ENCODE data around the gene LCMT1.

The LCMT1 gene

DNA sequence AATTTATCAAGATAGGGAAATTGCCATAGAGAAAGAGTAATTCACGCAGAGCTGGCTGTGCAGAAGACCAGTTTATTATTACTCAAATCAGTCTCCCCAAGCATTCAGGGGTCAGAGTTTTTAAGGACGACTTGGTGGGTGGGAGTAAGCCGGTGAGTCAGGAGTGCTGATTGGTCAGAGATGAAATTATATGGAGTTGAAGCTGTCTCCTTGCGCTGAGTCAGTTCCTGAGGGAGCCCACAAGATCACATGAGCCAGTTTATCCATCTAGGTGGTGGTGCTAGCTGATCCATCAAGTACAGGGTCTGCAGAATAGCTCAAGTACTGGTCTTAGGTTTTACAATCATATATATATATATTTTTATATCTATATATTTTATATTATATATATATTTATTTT, 99.2 kb downstream of the LCMT1 start:
- no peak for DNase-seq

GRCh38 chr16:25212636-25213035, 101.1 kb downstream of the LCMT1 start:
- no peak for DNase-seq

GRCh38 chr16:25213709-25214397, 102.3 kb downstream of the LCMT1 start:
- no peak for DNase-seq

GRCh38 chr16:25217112-25217511, 105.6 kb downstream of the LCMT1 start:
- no peak for DNase-seq

- DNase-seq: no peak
Observed at GRCh38 chr16:25217921-25218320, 106.4 kb downstream of the LCMT1 start.

DNA sequence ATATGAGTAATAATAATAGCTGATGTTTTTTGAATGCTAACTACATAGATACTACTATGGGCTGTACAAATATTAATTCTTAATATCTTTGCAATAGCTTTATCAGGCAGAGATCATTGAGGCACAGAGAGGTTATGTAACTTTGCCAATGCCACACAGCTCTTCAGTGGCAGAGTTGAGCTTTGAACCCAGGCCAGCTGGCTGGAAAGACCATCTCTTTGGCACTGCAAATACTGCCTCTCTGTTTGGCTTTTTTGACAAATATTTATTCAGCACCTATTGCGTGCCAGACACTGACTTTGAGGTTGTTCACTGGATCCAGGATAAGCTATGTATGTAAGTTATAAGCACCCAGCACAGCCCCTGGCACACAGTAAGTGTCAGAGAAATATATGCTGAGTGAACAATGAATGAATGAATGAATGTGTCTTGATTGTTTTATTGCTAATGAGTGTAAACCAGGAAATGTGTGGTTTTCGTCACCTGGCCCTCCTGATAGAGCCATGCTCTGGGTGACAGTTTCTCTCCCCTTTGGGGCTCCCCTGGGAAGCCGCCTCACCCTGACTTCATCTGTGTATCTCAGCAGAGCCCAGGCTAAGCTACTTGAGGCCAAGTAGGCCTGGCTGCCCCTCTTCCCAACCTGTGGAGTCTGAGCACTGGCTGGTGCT, 107.7 kb downstream of the LCMT1 start:
- no peak for DNase-seq

DNA sequence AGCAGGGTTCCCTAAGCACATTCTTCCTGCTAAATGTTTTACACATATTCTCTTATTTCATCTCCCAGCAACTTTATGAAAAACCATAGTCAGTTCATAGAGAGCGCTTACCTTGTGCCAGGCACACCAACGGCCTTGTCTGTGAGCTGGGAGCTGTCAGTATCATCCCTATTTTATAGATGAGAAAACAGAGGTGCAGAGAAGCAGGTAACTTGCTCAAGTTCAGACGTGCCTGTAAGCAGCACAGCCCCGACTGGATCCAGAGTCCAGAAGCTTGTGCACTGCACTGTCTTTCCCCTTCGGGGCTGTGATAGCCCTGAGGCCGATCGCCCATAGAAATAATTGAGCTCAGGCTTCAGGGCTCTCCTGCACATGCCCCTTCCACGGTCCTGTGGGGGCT, 111.4 kb downstream of the LCMT1 start:
- DNase-seq: no peak

- DNase-seq: no peak
Observed at GRCh38 chr16:25223964-25224363, 112.4 kb downstream of the LCMT1 start.

DNA sequence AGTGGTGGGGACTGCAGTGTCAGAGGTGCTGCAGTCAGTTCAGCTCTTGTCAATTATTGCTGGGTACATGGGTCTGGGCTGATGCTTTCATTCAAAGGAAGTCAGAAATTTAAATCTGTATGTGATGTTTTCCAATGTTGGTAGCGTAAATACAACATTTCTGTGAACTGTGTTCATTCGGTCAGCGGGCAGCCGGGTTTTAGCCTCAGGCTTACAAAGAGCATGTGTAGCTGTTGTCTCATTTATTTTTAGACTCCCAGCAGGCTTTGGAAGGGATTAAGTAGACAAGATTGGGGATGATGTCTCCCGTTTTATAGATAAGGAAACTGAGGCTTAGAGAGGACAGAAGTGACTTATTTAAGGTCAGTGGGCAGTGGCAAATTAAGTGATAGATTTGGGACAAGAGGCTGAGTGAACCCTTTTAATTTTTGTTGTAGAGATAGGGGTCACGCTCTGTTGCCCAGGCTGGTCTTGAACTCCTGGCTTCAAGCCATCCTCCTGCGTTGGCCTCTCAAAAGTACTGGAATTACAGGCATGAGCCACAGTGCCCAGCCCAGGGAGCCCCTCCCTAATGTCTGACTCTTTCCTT, 113.3 kb downstream of the LCMT1 start:
- no peak for DNase-seq
